ENCODE data around the gene PA2G4. TPM values are rescaled to one million over a fixed set of nuclear protein-coding genes. Genes with fewer than 3 reads are reported as not detected.

PA2G4 gene
- total RNA-seq, 1 experiment from 2014 or later, result 233 TPM

DNA sequence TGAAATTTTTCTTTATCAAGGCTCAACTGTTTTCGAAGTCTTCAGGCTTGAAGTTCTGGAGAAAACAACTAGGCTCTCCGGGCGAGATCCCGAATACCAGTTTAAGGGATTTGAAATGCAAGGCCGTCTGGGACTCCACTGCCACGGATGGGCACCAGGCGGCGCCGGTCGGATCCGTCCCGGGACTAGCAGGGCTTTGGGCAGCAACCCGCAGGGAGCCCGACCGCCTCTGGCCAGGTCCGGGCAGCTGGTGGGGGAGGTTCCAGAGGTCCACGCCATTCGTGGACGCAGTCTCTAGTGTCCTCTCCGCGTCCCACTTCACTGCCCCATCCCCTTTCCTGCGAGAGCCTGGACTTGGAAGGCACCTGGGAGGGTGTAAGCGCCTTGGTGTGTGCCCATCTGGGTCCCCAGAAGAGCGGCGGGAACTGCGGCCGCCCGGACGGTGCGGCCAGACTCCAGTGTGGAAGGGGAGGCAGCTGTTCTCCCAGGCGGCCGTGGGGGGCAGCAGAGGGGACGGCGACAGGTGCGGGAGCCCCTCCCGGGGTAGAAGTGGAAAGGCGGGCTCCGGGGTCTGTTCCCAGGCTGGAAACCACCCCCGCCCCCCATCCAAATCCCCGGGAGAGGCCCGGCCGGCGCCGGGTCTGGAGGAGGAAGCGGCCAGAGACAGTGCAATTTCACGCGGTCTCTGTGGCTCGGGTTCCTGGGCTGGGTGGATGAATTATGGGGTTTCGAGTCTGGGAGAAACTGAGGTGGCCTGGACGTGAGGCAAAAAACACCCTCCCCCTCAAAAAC, 25.2 kb upstream of the PA2G4 start:
- H3K27ac Mint-ChIP-seq (ENCODE audit: unreplicated experiment), result peak overlapping the region; percentile 95
- H3K4me1 Mint-ChIP-seq (ENCODE audit: low read depth, unreplicated experiment), result peaks cover 21% of the 10 kb centered on the region
- peak; percentile 98 for DNase-seq
- H3K27me3 Mint-ChIP-seq (ENCODE audit: unreplicated experiment), result no peaks in the 10 kb centered on the region
- H3K9me3 Mint-ChIP-seq (ENCODE audit: low read depth, unreplicated experiment), result no peaks in the 10 kb centered on the region
- peak overlapping the region; percentile 99 for H3K4me3 Mint-ChIP-seq (ENCODE audit: low read depth, unreplicated experiment)
- intact Hi-C loops (cut with micrococcal nuclease; ENCODE audit: unreplicated experiment), result loop anchor here (1.0 kb wide), 2 partner anchors 26 to 32 kb away; no protein-coding TSS in a partner anchor
- BruUV-seq (replicated peaks), result TSS peak; percentile 92
- peaks cover 43% of the 10 kb centered on the region for H3K36me3 Mint-ChIP-seq (ENCODE audit: insufficient read depth, unreplicated experiment)
- TF ChIP-seq, protein P1, sequence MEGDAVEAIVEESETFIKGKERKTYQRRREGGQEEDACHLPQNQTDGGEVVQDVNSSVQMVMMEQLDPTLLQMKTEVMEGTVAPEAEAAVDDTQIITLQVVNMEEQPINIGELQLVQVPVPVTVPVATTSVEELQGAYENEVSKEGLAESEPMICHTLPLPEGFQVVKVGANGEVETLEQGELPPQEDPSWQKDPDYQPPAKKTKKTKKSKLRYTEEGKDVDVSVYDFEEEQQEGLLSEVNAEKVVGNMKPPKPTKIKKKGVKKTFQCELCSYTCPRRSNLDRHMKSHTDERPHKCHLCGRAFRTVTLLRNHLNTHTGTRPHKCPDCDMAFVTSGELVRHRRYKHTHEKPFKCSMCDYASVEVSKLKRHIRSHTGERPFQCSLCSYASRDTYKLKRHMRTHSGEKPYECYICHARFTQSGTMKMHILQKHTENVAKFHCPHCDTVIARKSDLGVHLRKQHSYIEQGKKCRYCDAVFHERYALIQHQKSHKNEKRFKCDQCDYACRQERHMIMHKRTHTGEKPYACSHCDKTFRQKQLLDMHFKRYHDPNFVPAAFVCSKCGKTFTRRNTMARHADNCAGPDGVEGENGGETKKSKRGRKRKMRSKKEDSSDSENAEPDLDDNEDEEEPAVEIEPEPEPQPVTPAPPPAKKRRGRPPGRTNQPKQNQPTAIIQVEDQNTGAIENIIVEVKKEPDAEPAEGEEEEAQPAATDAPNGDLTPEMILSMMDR (IDR thresholded peaks at IDR 0.05; ENCODE audit: unreplicated experiment), result peak; percentile 66
- CTCF ChIA-PET, result interaction anchor here (0.5 to 1.7 kb wide), 10 partner anchors 12 to 416 kb away, joined by 3 to 23 read pairs (median 3); partner anchors contain the start of genes ORMDL2, PA2G4, SARNP and SMARCC2

DNA sequence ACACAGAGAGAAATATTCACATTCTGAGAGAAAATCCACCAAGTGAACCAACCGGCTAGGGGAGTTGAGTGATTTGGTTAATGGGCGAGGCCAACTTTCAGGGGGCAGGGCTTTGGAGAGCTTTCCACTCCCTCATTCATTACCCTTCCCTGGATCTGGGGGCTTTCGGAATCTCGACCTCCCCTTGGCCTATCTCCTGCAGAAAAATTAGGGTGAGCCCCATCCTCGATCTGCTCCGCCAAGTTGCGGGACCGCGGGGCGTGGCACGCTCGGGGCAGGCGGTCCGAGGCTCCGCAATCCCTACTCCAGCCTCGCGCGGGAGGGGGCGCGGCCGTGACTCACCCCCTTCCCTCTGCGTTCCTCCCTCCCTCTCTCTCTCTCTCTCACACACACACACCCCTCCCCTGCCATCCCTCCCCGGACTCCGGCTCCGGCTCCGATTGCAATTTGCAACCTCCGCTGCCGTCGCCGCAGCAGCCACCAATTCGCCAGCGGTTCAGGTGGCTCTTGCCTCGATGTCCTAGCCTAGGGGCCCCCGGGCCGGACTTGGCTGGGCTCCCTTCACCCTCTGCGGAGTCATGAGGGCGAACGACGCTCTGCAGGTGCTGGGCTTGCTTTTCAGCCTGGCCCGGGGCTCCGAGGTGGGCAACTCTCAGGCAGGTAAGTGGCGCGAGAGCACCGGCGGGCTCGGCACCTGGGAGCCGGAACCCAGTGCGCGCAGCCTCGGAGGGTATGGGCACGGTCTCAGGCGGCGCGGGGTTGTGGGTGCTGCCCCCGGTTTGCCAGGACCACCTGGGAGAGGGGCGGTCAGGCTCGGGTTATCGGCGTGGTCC, 24.4 kb upstream of the PA2G4 start, which contains the start of gene ERBB3:
TSS of gene ERBB3 (plus strand) at position 443 of the 833 bp plus-strand sequence. CDS start at position 579, 136 bp downstream.
- intact Hi-C loops (cut with micrococcal nuclease; ENCODE audit: unreplicated experiment), result loop anchor here (1.0 kb wide), 1 partner anchor 33 kb away; no protein-coding TSS in a partner anchor
- Mint-ChIP-seq H3K27ac (ENCODE audit: unreplicated experiment) (peak within 1 kb of the TSS; percentile 95), H3K27me3 (ENCODE audit: unreplicated experiment) (no peaks in the 10 kb centered on the region), H3K4me1 (ENCODE audit: low read depth, unreplicated experiment) (peaks cover 24% of the 10 kb centered on the region), H3K36me3 (ENCODE audit: insufficient read depth, unreplicated experiment) (peaks cover 52% of the 10 kb centered on the region), H3K9me3 (ENCODE audit: low read depth, unreplicated experiment) (no peaks in the 10 kb centered on the region), H3K4me3 (ENCODE audit: low read depth, unreplicated experiment) (peak within 1 kb of the TSS; percentile 99)
- no TSS peak for BruUV-seq (replicated peaks)
- CTCF ChIA-PET, result interaction anchor here (0.5 to 1.7 kb wide), 14 partner anchors 11 to 416 kb away, joined by 3 to 23 read pairs (median 4); partner anchors contain the start of genes ORMDL2, PA2G4, SARNP and SMARCC2
- TF ChIP-seq, protein P1 (IDR thresholded peaks at IDR 0.05; ENCODE audit: unreplicated experiment), result no peak
- DNase-seq, result peak; percentile 94

DNA sequence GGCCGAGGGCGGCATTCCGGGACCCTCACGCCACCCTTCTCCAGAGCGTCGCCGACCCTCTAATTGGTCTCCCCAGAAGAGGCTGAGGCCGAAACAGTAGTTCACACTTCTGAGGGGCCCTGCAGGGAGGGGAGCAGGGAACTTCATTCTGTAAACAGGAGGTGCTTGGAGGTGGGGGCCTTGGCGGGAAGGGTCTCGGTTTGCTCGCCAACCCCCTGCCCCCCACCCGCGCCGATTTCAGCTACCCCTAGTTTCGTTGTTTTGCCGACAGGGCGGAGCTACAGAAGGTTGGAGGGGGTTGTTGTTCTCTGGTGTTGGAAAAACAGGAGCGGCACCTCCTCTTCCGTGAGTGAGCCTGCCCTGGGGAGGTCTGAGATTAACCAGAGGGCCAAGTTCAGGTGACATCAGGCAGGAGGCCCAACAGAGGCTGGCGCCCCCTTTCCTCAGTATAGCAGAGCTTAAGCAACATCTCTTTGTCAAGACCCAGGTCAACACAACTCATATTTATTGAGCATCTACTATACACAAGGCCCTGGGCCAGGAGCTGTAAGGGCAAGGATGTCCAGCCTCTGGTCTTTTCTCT, 23.7 kb upstream of the PA2G4 start:
- no peaks in the 10 kb centered on the region for H3K27me3 Mint-ChIP-seq (ENCODE audit: unreplicated experiment)
- peak overlapping the region; percentile 95 for H3K27ac Mint-ChIP-seq (ENCODE audit: unreplicated experiment)
- peaks cover 24% of the 10 kb centered on the region for H3K4me1 Mint-ChIP-seq (ENCODE audit: low read depth, unreplicated experiment)
- DNase-seq, result peak; percentile 55
- BruUV-seq (replicated peaks), result no TSS peak
- H3K36me3 Mint-ChIP-seq (ENCODE audit: insufficient read depth, unreplicated experiment), result peaks cover 59% of the 10 kb centered on the region
- TF ChIP-seq, protein P1 (IDR thresholded peaks at IDR 0.05; ENCODE audit: unreplicated experiment), result no peak
- CTCF ChIA-PET, result interaction anchor here (0.7 to 1.7 kb wide), 7 partner anchors 10 to 263 kb away, joined by 3 to 6 read pairs (median 3); partner anchors contain the start of genes ORMDL2, PA2G4 and SARNP
- H3K9me3 Mint-ChIP-seq (ENCODE audit: low read depth, unreplicated experiment), result no peaks in the 10 kb centered on the region
- peak overlapping the region; percentile 99 for H3K4me3 Mint-ChIP-seq (ENCODE audit: low read depth, unreplicated experiment)
- intact Hi-C loops (cut with micrococcal nuclease; ENCODE audit: unreplicated experiment), result no loop called here

All from Calu3 (cell line).